GM18907 (cell line): ENCODE measurements around the gene HS6ST3.
"Not testable (repeated sequence)": the region's sequence is repeated elsewhere in the genome, so short reads cannot be mapped to it uniquely, and the experiment has no call there.

Experiments used
- ATAC-seq: cut with Tn5 transposase; IDR thresholded peaks from one replicate; pipeline ENCODE4 v1.9.1; 2021; ENCODE audit warnings: mild to moderate bottlenecking, moderate library complexity; ENCODE audit not compliant: unreplicated experiment

The HS6ST3 gene

DNA sequence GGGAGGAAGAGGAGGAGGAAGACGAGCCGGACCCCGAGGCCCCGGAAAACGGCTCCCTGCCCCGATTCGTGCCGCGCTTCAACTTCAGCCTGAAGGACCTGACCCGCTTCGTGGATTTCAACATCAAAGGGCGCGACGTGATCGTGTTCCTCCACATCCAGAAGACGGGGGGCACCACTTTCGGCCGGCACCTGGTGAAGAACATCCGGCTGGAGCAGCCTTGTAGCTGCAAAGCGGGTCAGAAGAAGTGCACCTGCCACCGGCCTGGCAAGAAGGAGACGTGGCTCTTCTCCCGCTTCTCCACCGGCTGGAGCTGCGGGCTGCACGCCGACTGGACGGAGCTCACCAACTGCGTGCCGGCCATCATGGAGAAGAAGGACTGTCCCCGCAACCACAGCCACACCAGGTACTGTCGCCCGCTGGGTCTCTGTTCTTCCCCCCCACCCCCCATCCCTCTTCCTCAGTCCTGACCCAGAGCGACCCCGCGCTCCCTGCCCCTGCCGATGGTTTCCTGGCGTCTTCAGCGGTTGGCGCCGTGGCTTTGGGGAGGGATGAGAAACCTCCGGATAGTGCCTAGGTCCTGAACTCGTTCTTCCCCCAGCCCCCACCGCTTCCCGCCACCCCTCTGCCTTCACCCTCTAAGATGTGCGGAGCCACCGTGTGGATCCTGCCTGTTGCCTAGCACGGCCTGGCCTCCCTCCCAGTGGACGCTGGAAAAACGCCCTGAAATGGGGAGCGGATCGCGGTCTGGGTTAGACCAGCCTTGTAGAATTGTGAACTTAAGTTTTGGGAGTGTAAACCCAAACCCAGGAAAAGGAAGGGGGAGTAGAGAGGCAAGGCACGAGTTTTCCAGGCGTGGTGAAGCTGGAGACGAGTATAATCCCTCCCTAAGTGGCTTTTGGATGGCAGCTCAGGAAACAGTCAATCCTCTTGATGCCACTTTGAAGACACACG is 1.5 kb downstream of the HS6ST3 start:
- ATAC-seq = no peak

DNA sequence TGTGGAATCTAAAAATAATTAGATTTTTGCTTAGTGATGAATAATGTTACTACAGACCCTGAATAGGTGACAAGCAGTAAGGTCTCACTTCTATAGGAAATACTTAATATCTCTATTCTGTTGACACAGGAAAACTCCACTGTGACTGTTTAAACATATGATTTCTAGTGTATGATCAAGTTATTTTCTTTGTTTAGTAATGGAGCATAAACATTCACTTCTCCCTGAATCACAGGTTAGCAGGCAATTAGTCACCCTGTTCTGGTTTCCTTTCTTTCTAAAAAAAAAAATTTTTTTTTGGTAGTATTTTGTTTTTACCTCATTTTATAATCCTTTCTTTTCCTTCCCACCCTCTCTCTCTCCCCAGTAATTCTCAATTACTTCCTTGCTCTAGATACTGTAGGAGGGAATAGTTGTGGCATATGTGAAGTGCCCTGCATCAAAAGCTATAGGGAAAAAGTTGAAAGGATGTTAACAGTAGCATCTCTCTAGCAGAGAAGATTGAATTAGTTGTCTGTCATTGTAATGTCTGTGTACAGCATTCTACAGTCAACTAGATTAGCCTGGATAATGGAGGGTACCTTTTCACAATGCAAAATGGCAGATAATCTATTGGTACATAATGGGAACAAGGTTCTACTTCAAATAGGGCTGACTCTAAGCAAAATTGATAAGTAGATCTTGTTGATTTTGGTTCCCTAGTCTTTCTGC is 3.5 kb downstream of the HS6ST3 start:
- ATAC-seq = no peak

DNA sequence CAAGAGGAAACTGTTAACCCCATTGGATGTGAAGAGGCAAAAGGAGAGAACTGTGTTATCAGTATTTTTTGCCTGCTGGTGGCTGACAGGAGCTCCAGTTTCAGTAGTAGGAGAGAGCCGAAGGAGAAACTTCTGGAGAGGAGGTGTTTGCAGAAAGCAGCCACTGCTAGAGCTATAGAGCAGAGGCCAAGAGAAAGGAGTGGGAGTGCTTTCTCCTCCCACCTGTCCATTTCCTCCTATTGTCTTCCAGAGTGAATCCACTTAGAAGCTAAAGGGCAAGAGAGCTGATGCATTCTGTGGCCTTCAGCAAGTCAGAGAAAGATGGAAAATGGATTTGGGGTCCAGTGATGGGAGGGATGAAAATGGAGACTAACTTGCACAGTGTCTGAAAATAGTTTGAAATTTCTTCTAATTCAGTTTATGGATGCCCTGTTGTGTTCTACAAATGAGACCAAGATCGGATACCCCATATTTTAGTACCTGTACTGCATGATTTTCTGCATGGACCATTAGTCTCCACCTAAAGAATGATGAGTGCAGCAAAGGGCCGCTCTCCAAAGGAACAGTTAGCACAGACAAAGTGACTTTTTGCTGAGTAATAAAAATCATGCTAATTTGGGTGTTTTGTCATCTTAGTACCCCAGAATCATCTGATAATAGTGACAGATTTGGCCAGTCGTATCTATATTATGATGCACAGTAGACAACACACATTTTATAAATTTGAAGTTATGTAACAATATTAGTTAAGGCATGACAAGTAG is 10.7 kb downstream of the HS6ST3 start:
- no peak for ATAC-seq

DNA sequence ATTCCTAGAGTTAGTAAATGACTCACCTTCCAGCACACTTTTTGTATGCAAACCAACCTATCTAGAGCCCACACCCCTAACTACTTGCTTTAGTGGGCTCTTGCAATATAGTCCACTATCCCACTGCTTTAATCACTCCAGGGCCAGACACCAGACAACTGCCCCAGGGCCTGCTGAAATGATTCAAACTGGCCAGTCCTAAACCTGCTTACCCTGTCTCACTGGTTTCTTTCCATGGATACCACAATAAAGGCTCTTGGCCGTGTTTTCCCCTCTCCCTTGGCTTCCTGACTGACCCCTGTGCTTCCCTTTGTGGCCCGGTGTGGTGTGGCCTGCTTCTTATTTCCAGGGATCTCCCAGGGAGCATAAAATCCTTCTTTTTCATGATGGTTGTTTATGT is 14.6 kb downstream of the HS6ST3 start:
- ATAC-seq = no peak

DNA sequence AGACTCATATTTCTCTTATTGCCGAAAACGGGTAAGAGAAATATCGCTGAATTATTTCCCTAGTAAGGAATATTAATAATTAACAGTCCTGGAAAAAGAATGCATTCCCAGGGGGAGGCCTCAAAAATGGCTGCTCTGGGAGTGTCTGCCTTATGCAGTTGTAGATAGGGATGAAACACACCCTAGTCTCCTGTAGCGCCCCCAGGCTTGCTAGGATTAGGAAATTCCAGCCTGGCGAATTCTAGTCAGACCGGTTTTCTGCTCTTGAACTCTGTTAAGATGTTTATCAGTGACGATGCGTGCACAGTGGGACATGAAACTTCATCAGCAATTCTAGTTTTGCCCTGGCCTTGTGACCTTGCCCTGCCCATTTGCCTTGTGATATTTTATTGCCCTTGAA is 18.2 kb downstream of the HS6ST3 start:
- not testable (repeated sequence) for ATAC-seq

DNA sequence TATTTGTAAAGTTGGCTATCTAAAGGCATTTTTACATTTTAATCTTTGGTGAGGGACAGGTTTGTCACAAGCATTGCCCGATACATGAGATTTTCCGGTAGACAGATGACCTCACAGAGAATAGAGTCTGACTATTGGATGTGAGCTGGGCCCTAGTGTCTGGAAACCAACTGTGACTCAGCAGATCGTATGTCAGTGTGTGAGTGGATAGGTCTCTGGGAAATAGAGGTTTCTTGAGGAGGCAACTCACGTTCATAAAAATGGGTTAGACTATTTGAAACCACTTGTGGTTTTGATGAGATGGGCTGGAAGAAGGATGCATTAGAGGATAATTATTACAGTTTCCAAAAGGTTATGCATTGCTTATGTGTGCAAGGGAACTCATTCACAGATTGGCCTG is 19.2 kb downstream of the HS6ST3 start:
- ATAC-seq = no peak

DNA sequence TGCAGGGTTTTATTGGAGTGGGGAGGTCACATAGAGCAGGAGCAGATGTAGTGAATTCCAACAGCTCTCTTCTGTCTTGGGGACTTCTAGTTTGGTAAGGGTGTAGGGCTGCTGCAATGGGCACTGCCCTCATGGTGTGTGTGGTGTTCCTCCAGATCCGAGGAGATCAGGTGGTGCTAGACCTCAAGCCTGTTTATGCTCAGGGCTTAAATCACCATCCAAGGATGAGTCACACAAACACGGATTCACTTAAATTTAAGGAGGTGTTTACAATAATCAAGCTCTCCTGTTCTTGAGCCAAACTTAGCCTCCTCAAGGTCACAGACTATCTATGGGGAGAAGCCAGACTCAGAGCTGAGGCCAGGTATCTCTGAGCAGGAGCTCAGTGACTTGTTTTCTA is 23.0 kb downstream of the HS6ST3 start:
- no peak for ATAC-seq

DNA sequence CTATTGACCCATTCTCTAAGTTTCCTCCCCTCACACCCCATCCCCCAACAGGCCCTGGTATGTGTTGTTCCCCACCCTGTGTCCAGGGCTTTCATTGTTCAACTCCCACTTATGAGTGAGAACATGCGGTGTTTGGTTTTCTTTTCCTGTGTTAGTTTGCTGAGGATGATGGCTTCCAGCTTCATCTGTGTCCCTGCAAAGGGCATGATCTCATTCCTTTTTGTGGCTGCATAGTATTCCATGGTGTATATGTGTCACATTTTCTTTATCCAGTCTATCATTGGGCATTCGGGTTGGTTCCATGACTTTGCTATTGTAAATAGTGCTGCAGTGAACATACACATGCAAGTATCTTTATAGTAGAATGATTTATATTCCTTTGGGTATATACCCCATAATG is 25.5 kb downstream of the HS6ST3 start:
- ATAC-seq = not testable (repeated sequence)

DNA sequence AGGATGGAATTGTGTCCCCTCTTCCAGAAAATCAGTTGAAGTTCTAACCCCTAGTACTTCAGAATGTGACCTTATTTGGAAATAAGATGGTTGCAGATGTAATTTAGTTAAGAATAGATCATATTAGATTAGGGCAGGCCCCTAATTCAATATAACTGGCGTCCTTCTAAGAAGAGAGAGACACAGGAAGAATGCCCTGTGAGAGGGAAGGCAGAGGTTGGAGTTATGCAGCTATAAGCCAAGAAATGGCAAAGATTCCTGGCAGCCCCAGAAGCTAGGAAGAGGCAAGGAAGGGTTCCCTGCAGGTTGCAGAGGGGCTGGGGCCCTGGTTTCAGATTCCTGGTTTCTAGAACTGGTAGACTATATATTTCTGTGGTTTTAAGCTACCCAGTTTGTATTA is 30.0 kb downstream of the HS6ST3 start:
- no peak for ATAC-seq

DNA sequence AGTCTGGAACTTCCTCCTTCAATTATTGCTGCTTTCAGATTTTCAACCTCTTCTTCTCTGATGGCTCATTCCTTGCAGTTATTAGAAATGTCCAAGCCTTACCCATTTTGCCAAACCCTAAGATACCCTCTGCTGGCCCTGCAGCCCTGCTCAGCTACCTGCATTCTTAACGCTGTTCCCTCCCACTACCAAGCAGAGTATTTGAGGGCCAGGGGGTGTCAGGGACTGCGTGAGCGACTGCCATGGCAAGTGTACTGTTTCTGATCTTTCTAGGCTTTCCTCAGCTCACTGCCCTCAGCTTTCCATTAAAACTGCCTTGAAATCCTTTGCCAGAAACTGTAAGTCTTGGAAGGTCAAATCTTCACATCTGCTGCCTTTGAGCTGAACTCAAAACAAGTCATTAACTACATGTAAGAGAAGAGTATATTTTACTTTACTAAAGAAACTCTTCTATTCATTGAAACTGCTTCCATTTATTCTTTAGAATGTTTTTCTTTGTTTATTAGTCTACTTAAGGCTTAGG is 41.0 kb downstream of the HS6ST3 start:
- ATAC-seq = no peak

DNA sequence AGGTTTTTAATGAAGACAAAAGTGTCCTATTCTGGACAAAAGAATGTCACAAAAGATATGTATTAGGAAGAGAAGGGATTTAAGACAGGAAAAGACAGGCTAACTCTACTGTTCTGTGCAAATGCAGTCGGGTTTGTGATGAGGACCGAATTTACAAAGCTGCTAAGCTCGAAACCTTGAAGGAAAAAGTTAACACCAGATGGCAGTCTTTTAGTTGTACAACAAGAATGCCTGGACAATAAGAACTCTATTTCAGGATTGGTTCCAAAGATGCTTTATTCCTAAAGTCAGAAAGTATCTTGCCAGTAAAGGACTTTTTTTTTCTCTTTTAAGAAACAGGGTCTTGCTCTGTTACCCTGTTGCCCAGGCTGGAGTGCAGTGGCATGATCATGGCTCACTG is 51.1 kb downstream of the HS6ST3 start:
- ATAC-seq = no peak

DNA sequence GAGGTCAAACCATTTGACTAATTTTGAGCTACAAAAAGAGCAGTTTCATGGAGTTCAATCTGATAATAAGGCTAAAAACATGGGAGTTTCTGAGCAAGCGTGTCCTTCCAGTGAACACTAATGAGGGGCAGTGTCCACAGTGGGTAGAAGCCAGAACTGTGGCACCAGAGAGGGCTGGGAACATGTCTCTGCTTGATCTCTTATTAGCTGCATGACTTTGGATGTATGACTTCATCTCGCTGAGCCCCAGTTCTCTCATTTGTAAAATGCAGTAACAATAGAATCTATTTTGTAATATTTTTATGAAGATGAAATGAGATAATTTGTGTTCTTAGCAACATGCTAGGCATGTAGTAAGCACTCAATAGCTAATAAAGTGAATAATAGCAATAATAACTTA is 69.8 kb downstream of the HS6ST3 start:
- no peak for ATAC-seq

DNA sequence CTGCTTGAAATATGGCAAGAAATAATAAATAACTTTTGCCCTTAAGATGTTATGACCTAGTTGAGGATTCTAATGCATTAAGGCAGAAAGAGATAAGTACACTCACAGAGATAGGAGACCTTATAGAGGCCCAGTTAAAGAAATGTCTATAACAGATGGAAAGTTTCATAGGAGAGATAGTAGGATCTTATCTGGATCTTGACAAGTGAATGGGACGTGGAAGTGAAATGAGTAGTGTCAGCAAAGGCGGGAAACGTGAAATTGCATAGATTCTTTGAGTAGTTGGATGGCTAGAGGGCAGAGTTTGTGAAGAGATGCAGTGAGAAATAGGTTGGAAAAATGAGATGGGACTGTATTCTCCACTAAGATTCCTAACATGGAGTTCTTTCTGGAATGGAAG is 71.2 kb downstream of the HS6ST3 start:
- no peak for ATAC-seq

DNA sequence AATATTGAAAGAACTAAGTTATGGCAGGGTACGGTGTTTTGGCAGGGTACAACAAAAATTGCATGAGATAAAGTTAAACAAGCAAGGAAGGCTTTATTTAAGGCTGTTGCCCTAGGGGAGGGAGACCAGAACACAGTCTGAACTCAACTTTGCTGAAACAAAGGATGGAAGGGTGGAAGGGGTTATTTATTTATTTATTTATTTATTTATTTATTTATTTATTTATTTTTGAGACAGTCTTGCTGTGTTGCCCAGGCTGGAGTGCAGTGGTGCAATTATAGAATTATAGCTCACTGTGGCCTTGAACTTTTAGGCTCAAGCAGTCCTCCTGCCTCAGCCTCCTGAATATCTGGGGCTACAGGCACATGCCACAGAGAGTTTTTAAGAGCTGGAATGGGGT is 75.9 kb downstream of the HS6ST3 start:
- no peak for ATAC-seq

DNA sequence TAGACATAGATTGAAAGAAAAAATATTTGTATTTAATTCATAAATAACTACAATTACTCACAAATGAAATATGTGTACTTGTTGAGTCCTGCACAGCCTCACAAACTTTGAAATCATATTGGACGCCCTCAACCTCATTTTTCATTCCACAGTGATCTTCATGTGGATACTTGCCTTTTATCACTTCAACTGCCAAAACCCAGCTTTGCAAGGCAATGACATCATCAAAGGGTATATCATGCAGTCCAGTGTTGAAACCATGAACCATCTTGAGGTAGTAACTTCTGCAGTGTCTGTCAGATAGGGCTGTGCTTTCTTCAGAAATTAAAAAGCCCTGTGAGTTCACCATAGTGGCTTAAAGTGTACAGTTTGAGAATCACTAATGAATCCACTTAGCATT is 82.2 kb downstream of the HS6ST3 start:
- ATAC-seq = no peak

DNA sequence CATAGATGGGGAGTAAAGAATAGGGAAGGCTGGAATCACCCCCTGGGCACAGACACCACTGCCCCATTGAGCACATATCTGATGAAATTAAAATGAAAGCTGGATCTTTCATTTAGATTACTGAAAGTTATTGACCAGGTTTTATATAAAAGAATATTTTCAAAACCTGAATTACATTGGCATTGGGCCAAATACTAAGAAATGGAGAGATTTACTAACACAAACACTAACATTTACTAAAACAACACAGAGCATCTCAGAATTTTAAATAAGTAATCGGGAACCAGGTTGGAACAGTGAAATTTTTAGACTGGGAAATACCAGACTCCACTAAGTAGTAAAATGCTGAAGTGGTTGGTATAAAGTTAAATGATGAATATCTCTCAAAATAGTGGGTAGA is 88.9 kb downstream of the HS6ST3 start:
- ATAC-seq = no peak

DNA sequence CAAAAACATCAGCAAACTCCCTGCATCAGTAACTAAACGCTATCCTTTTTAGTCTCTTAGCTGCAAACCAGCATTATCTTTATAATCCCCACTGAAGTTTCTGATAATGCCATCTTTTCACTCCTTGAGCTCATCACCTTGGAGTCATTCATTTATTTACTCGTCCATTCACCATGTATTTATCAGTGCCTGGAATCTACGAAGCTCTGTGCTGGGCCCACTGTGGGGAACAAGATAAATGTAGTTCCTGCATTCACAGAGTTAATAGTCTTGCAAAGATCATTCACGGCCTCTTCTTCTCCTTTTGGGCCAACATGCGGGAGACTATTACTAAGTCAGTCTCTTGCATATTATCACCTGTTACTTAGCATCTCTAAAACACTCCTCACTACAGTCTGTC is 89.4 kb downstream of the HS6ST3 start:
- no peak for ATAC-seq

DNA sequence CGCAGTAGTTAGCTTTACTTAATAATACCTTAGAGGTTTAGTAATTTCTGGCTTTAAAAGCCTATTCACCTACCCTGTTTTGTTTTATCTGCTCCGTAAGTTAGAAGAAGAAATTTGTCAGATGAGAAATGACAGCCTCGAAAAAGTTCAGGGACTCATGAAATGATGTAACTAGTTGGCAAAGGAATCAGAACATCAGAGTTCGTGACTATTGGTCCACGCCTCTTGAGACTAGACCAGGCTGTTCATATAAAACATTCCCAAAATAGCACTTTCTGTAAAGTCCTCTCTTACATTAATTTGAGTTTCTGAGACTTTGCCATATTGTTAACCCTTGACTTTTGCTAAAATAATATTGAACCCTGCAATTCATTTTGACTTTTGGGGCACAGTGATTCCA is 92.0 kb downstream of the HS6ST3 start:
- ATAC-seq = no peak

DNA sequence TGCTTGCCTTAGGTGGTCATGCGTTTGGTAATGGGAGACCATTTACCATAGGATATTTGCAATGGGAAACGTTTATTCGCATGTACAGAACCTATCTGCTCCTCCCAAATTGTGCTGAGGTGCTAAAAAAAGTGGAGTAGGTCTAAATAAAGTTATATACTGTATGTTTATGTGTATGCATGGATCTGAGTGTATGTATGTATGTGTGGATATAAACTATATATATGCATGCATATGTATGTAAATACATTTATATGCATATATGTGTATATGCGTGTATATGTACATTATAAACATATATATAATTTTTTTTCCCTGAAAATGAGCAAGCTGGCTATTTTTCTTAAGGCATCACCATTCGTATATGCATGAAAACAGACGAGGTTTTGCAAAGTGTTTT is 95.9 kb downstream of the HS6ST3 start:
- no peak for ATAC-seq

DNA sequence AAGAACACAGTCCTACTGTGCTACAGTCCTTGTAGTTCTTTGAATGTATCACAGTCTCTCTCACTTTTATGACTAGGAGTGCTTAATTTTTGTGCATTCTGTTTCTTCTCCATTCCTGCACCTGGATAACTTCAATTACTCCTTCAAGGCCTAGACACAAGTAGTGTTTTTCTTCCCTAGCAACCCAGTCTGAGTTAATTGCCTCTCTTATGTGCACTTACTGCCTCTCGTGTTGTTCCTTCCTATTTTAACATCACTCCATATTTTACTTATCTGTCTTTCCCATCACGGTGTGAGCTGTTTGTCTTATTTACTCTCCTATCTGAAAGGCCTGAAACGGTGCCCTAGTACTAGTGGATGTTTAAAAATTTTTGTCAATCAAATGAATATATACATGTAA is 101.5 kb downstream of the HS6ST3 start:
- ATAC-seq = no peak

DNA sequence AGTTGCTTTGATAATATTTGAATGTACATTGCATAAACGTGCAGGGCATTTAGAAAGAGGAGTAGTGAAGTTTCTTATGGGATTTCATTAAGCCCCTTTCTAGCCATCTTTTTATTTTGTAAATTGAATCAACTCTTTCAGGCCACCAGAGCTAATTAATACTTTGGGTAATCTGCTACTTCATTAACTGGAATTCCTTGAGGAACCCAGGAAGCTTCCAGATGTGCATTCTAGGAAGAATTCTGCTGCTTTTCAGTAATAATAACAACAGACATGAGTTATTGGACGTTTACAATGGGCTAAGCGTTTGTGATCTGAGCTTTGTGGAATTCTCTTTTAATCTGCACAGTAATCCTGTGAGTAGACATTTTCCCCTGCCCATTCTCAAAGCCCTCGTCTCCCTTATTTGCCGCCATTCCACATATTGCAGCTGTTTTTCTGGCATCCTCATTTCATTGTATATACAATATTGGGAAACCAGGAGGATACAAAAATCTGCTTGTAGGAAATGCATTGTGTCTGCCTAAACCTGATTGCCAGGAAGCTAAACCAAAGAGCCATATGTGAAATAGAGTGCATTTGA is 103.9 kb downstream of the HS6ST3 start:
- no peak for ATAC-seq
